NCI-H1436 treated with DMSO at 0.1 percent for 48 hours (cell line): ENCODE results near the gene BCR.
"Not testable (repeated sequence)": the region's sequence is repeated elsewhere in the genome, so short reads cannot be mapped to it uniquely, and the experiment has no call there.

Experiments
- DNase-seq: peaks from one replicate; lab custom pipeline; 2025; lab: John Stamatoyannopoulos, UW

Gene BCR

GRCh38 chr22:23291806-23292452 lies 111.6 kb downstream of the BCR start:
- no peak for DNase-seq

DNA sequence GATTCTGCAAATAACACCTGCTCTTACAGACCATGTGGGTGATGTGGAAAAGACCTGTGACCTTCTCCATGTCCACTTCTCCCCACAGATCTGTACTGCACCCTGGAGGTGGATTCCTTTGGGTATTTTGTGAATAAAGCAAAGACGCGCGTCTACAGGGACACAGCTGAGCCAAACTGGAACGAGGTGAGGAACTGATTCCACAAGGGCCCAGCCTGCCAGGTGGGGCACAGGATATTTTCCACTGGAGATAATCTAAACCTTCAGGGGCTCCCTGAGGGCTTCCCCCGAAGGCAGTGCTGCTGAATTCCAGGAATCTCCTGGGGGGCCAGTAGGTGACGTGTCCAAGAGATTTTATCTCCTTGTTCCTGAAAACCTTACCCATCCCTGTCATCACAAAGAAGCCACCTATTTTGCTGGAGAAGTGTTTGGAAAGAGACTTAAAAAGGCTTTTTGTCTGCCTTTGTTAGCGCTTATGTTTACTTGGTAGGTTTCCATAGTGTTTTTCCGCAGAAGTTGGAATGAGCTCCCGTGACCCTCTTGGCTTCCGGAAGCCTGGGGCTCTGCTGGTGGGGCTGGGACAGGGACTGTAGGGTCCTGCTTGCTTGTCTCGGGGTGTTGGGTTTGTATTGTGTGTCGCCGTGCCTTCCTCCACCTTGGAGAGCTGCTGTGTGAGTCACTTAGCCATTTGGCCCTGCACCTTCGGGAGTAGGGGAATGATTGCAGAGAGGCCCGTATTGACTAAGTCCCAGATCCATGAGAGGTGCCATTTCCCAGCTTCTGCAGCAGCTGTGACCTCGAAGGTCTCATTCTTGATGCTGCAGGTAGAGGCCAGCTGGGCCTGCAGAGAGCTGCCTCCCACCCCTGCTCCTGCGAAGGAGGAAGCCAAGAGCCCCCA lies 112.4 kb downstream of the BCR start:
- no peak for DNase-seq

- DNase-seq: no peak
These were observed 113.4 kb downstream of the BCR start for GRCh38 chr22:23293720-23294119.

- no peak for DNase-seq
These were observed 113.9 kb downstream of the BCR start for GRCh38 chr22:23294221-23294620.

DNA sequence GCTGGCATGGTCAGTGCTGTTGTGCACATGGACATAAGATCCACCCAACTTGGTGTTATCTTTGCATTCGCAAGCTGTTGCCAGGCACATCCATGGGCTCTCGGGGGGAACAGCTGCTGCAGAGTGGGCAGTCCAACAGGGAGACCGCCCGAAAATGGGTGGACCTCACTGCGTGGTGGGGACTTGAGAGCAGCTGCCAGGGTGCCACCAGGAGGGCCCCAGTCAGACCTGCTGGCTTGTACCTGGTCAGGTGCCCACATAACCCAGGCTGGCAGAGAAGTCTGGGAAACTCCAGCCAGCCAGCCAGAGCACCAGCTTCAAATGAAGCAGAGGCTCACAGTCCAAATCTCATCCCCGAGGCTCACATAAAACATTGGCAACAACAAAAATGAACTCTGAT lies 120.2 kb downstream of the BCR start:
- DNase-seq: no peak

DNA sequence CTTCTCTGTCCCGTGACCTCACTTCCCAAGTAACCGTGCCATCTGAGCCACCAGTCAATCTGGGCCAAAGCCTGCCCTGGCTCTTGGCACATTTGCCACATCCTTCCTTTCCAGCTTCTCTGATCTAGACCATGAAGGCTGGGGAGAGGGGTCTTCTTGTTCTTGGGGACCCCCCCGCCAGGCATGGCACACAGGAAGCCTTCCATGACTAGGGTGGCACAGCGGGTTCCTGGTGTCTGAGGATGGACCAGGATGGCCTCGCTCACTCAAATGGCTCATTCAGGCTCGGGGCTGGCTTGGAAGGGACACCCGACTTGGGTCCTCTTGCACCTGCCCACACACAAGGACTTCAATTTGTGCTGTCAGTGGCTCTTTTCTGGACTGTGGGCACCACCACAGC lies 121.3 kb downstream of the BCR start:
- DNase-seq: no peak

- DNase-seq: no peak
These were observed 122.1 kb downstream of the BCR start for GRCh38 chr22:23302171-23303002.

GRCh38 chr22:23305321-23305910 lies 125.1 kb downstream of the BCR start:
- DNase-seq: no peak

- DNase-seq: no peak
These were observed 125.6 kb downstream of the BCR start for GRCh38 chr22:23305922-23306374.

GRCh38 chr22:23306438-23306921 lies 126.2 kb downstream of the BCR start:
- DNase-seq: no peak

GRCh38 chr22:23306926-23307325 lies 126.6 kb downstream of the BCR start:
- no peak for DNase-seq

DNA sequence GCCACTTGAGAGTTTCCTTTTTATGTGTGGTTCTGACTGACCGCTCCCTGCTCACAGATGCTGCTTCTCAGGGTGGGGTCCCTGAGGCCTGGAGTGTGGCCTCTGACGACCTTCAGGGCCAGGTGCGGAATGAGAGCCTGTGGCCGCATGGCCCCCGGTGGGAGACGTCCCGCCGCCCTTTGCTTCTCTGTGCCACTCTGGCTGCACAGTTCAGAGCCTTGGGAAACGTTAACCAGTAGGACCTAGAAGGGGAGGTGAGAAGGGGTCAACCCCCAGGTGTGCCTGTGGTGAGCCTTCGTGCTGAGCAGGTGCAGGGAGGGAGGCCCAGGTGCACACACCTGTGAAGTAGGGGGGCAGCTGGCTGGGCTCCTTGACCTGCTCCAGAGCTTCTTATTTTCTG lies 127.2 kb downstream of the BCR start:
- not testable (repeated sequence) for DNase-seq

DNA sequence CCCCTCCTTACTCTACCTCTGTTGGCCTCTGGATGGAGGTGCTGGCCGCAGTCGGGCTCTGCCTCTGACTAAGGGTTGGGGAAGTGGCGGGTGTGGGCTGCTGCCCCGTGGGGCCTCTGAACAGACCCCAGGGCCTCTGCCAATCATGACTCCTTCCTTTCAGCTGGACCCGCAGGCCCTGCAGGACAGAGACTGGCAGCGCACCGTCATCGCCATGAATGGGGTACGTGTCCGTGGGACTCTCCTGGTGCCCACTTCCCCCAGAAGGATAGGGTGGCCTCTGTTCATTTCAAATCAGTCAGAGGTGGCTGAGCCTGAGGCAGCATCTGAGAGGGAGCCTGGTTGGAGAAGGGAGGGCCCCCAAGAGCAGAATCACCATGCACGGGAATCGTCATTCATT lies 129.0 kb downstream of the BCR start:
- not testable (repeated sequence) for DNase-seq

DNA sequence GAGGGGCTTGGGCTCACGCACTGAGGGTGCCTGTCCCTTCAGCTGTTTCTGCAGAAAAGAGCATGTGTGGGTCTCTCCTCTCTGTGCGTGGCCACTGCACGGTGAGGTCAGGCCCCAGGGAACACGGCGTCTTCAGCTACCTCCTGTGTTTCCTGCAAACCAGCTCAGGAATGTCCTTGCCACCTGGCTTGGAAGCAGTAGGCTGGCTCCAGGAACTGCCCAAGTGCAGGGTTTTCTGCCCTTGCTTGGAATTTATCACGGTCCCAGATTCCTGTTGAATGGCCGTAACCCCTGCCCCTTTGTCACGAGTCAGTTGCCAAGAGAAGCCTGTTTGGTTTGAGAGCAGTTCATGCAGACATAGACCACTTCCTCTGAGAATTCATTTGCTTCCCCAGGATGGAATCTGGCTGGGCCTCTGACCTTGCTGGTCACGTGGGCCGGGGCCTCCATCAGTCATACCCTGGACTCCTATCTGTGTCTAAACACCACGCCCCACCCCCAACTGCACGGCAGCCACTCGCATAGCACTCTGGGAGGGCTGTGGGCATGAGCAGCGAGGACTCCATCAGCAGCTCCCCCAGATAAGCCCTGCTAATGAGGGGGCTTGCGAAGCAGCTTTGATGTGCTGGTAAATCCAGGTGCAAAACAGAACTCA lies 130.3 kb downstream of the BCR start:
- DNase-seq: not testable (repeated sequence)

DNA sequence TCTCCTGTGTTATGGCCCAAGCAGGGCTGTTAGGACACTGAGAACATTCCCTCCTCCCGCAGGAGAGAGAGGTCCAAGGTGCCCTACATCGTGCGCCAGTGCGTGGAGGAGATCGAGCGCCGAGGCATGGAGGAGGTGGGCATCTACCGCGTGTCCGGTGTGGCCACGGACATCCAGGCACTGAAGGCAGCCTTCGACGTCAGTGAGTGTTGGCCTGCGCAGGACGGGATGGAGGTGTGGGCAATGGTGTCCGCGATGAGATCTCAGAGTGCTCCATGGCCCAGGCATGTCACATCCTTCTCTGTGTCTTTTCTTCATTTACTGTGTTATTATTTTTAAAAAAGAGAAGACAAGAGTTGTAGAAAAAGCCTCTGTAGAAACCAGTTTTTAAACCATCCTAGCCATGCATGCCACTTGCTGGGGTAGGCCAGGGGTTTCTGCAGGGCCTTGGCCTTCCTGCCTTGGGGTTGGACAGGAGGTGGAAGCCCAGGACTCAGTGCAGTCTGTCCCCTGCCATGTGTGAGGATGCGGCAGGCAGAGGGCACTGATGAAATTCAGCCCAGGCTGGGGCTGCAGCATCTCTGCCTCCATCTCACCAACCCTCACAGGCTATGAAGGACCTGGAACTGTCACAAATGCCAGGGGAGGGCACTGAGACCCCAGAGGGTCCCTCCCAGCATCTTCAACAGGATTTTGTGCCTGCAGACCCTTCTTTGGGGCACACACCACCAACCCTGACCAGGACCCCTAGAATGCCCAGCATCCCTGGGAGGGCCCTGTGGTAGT lies 131.5 kb downstream of the BCR start:
- not testable (repeated sequence) for DNase-seq

DNA sequence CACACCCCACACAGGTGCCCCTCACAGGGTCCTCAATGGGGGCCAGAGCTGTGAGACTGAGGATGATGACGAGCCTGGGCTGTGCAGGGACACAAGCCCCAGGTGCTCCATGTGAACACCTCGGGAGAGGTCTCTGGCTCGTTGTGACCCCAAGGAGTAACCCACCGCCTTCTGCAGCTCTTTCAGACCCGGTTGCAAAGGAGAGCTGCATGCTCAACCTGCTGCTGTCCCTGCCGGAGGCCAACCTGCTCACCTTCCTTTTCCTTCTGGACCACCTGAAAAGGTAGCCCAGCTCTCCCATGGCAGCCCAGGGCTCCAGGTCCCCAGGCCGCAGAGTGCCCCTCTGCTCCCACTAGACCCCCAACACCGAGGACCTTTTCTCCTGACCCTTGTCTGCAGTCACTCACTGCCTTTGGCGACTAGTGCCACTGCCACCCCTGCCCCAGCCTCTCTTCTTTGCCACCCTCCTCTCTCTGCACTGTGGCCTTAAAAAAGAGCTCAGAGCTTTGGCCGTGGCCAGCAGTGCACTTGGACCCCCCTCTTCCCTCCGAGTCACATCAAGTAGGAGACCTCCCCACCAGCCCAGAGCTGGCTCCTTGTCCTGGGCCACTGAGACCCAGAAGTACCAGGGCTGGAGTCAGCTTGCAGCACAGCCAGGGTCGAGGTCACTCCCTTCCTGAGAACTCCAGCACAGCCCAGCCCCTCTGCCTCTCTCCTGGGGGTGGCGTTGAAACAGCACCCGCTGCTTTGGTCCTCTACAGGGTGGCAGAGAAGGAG lies 133.7 kb downstream of the BCR start:
- DNase-seq: no peak

DNA sequence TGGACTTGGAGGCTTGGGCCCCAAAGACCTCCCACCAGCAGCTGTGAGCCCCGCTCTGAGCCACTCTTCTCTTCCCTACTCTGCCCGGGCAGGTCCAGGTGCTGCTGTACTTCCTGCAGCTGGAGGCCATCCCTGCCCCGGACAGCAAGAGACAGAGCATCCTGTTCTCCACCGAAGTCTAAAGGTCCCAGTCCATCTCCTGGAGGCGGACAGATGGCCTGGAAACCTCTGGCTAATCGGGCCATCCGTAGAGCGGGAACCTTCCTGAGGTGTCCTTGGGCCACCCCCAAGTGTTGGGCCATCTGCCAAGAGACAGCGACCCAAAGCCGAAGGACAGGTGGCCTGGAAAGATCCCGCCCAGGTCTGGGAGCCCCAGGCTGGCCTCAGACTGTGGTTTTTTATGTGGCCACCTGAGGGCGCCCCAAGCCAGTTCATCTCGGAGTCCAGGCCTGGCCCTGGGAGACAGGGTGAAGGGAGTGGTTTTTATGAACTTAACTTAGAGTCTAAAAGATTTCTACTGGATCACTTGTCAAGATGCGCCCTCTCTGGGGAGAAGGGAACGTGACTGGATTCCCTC lies 135.1 kb downstream of the BCR start:
- DNase-seq: no peak

DNA sequence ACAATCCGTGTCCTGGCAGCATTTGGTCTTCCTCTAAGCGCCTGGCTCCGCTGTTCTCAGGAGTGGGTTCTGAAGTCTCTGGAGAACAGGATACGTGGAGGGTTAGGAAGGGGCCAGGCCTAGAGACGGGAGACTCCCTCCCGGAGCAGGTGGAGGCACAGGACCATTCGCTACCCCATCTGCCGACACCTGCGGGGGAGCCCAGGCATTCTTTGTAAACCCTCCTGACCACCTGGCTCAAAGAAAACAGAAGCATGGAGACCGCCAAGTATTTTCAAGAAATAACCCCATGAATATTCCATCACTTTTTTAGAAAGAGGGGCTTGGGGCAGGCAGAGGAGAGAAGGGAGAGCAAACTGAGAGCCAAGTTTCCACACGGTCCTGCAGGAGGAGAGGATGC lies 136.3 kb downstream of the BCR start:
- DNase-seq: not testable (repeated sequence)

DNA sequence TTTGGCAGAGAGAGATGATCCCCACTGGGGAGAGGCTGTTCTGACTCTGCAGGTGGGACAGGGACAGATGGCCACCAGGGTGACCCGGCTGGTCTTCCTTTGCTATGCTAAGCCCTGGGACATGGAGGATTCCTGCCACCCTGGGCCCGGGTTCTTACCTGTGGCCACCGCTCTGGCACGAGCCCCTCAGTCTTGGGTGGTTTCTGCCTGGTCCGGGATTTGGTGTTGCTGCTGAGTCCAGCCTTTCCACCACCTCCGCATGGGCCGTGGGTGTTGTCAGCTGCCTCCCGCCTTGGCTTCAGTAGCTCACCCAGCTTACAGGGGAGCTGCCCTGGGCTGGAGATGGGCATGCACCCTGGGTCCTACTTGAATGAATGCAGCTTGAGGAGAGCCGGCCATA lies 138.0 kb downstream of the BCR start:
- DNase-seq: not testable (repeated sequence)
